Gastroesophageal sphincter (tissue), 4 donors: Measurements from ENCODE around the gene NXPE3. TPM values are rescaled to one million over a fixed set of nuclear protein-coding genes. Genes with fewer than 3 reads are reported as not detected.

ENCODE experiments used
- ATAC-seq: fragments of 150-250 bp; one replicate; pipeline ENCODE4 v1.9.1; 2016; ENCODE audit warnings: mild to moderate bottlenecking, moderate library complexity
- H3K27ac ChIP-seq, 4 donors: fragments of 200-600 bp; sonication (generic) in 3 of 4; 1 replicate in 3 of 4; 2 replicates in 1 of 4; pipeline ENCODE4 v1.5.1; 2016 to 2019
- H3K27me3 ChIP-seq: fragments of 200-600 bp; sonication (generic); one replicate; pipeline ENCODE4 v1.5.1; 2019
- H3K36me3 ChIP-seq, 2 donors: fragments of 200-600 bp; sonication (generic); one replicate each; pipeline ENCODE4 v1.5.1; 2019; ENCODE audit warnings: control low read depth in 1 of 2
- H3K4me1 ChIP-seq, 3 donors: fragments of 200-600 bp; sonication (generic); 1 replicate in 2 of 3; 2 replicates in 1 of 3; pipeline ENCODE4 v1.5.1; 2016 to 2019; ENCODE audit warnings: control low read depth in 2 of 3
- H3K4me3 ChIP-seq, 2 donors: fragments of 200-600 bp; sonication (generic); one replicate each; pipeline ENCODE4 v1.5.1; 2019; ENCODE audit warnings: mild to moderate bottlenecking in 1 of 2, moderate library complexity in 1 of 2
- H3K9me3 ChIP-seq, 3 donors: fragments of 200-600 bp; sonication (generic); one replicate each; pipeline ENCODE4 v1.5.1; 2017 to 2019; ENCODE audit warnings: control low read depth in 2 of 3
- EP300 ChIP-seq: sonication (generic); formaldehyde crosslinking; IDR thresholded peaks from one replicate; pipeline ENCODE4 v1.6.1; 2017; ENCODE audit warnings: antibody characterized with exemption, mild to moderate bottlenecking
- POLR2A ChIP-seq, 2 donors: fragments of 450-650 bp; IDR thresholded peaks; one replicate each; pipeline ENCODE4 v1.6.1; 2017; ENCODE audit warnings: antibody characterized with exemption in 2 of 2, mild to moderate bottlenecking in 2 of 2, moderate library complexity in 1 of 2
- POLR2AphosphoS5 ChIP-seq: sonication (generic); formaldehyde crosslinking; IDR thresholded peaks from one replicate; pipeline ENCODE4 v1.6.1; 2017; ENCODE audit warnings: antibody characterized with exemption
- WGBS, 2 donors: methylation state at CpG; one replicate each; pipeline ENCODE4 v1.1.5; 2018; ENCODE audit warnings: low coverage in 1 of 2; 5-methylcytosine and 5-hydroxymethylcytosine counted together
- total RNA-seq, 4 donors: library from RNA; depleted of rRNA; stranded (reverse); fragments of >200 nt; gene quantifications; one replicate each; pipeline ENCODE4 v1.1.0, GENCODE V29; 2016
- TF ChIP-seq, protein P1 (sequence below), 4 experiments: fragments of 200-600 bp in 2 of 4; fragments of 450-650 bp in 2 of 4; sonication (generic) in 1 of 4; IDR thresholded peaks; one replicate each; pipeline ENCODE4 v1.5.1; 2017 to 2019; ENCODE audit warnings: antibody characterized with exemption in 4 of 4, mild to moderate bottlenecking in 2 of 4, moderate library complexity in 2 of 4

The NXPE3 gene
- total RNA-seq, 4 donors from 2014 or later: 12.5 to 32.8 (median 18.9) TPM

DNA sequence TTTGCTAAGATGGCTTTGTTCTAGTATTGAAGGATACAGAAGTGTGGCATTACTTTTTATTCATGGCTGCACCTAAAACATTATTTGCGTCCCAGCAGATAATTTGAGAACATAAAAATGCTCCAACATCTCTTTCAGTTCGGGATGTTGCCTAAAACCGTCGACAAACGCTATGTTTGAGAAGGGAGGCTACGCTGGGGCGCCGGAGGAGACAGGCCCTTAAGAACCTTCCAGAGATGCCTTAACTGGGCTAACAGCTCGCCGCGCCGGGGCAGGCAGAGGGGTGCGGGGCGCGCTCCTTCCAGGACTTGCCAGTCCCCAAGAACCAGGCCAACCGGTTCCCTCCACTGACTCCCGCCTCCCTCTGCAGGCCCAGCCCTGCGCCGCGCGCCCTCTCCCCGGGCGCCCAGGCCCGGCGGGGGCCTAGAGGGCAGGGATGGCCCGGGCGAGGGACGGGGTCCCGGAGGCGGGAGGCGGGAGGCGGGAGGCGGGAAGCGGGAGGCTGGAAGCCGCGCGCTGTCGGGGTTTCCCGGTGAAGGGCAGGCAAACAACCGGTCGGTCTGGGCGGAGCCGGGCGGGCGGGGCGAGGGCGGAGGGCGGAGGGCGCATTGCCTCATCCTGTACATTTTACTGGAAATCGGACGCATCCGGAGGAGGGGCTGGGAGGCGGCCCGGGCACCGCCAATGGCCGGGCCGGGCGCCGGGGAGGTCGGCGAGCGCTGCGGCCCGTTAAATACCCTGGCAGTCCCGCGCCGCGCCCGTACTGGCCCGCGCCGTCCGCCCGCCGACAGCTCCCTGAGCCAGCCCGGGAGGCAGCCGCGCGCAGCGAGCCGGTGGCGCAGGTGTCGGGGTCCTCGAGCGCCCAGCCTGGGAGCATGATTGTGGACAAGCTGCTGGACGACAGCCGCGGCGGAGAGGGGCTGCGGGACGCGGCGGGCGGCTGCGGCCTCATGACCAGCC is 70.0 kb downstream of the NXPE3 start, which contains the start of gene NFKBIZ:
Gene NFKBIZ (plus strand): TSS at position 761 of the 960 bp plus-strand sequence. CDS start 115 bp downstream, at position 876.
- Histone ChIP-seq H3K4me1 (peaks cover 11 to 42% (median 15%) of the 10 kb centered on the region in 3 donors), H3K27me3 (no peaks in the 10 kb centered on the region), H3K4me3 (peak within 1 kb of the TSS; percentile 64 to 87), H3K27ac (peak within 1 kb of the TSS; percentile 96 to 100 (median 98)), H3K36me3 (peaks cover 11 to 24% of the 10 kb centered on the region in 2 donors), H3K9me3 (no peaks in the 10 kb centered on the region)
- TF ChIP-seq, protein P1, sequence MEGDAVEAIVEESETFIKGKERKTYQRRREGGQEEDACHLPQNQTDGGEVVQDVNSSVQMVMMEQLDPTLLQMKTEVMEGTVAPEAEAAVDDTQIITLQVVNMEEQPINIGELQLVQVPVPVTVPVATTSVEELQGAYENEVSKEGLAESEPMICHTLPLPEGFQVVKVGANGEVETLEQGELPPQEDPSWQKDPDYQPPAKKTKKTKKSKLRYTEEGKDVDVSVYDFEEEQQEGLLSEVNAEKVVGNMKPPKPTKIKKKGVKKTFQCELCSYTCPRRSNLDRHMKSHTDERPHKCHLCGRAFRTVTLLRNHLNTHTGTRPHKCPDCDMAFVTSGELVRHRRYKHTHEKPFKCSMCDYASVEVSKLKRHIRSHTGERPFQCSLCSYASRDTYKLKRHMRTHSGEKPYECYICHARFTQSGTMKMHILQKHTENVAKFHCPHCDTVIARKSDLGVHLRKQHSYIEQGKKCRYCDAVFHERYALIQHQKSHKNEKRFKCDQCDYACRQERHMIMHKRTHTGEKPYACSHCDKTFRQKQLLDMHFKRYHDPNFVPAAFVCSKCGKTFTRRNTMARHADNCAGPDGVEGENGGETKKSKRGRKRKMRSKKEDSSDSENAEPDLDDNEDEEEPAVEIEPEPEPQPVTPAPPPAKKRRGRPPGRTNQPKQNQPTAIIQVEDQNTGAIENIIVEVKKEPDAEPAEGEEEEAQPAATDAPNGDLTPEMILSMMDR (IDR thresholded peaks at IDR 0.05): peak in 3 of 4 experiments; percentile 8 to 25 (median 22)
- TF ChIP-seq POLR2A (IDR thresholded peaks at IDR 0.05): peak; percentile 99
- TF ChIP-seq POLR2AphosphoS5: peak; percentile 97
- no peak for TF ChIP-seq EP300
- WGBS, 2 donors: 0 to 13% methylated on average over 2 of the region's 95 CpGs
- ATAC-seq: peak; percentile 96

DNA sequence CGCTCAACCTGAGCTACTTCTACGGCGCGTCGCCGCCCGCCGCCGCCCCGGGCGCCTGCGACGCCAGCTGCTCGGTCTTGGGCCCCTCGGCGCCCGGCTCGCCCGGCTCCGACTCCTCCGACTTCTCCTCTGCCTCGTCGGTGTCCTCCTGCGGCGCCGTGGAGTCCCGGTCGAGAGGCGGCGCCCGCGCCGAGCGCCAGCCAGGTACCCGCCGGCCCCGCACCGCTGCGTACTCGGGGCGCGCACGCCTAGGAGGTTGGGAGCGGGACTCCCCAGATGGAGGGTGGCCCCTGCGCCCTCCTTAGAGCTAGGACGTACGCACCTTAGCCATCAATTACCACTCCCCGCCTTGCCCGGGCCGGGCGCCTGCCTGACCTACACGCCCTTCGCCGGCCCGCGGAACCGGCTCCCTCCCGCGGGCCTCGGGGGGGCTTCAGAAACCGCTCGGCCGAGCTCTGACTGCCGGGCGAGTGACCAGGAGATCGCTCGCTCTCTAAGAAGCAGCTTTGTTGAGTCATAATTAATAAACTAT is 70.8 kb downstream of the NXPE3 start:
- peak overlapping the region; percentile 96 to 100 (median 98) for H3K27ac ChIP-seq
- peaks cover 16 to 32% of the 10 kb centered on the region in 2 donors for H3K36me3 ChIP-seq
- H3K9me3 ChIP-seq: no peaks in the 10 kb centered on the region
- peak overlapping the region; percentile 64 to 87 for H3K4me3 ChIP-seq
- no peak for TF ChIP-seq EP300
- peak in 1 of 2 donors; percentile 75 for TF ChIP-seq POLR2A (IDR thresholded peaks at IDR 0.05)
- TF ChIP-seq, protein P1 (IDR thresholded peaks at IDR 0.05): peak in 3 of 4 experiments; percentile 2 to 34 (median 5)
- TF ChIP-seq POLR2AphosphoS5: peak; percentile 39
- peaks cover 11 to 49% (median 15%) of the 10 kb centered on the region in 3 donors for H3K4me1 ChIP-seq
- WGBS, 2 donors: 0% methylated on average over 1 of the region's 67 CpGs; no CpG with 5 or more reads in 1 of the 2 donors
- ATAC-seq: peak; percentile 14
- no peaks in the 10 kb centered on the region for H3K27me3 ChIP-seq

DNA sequence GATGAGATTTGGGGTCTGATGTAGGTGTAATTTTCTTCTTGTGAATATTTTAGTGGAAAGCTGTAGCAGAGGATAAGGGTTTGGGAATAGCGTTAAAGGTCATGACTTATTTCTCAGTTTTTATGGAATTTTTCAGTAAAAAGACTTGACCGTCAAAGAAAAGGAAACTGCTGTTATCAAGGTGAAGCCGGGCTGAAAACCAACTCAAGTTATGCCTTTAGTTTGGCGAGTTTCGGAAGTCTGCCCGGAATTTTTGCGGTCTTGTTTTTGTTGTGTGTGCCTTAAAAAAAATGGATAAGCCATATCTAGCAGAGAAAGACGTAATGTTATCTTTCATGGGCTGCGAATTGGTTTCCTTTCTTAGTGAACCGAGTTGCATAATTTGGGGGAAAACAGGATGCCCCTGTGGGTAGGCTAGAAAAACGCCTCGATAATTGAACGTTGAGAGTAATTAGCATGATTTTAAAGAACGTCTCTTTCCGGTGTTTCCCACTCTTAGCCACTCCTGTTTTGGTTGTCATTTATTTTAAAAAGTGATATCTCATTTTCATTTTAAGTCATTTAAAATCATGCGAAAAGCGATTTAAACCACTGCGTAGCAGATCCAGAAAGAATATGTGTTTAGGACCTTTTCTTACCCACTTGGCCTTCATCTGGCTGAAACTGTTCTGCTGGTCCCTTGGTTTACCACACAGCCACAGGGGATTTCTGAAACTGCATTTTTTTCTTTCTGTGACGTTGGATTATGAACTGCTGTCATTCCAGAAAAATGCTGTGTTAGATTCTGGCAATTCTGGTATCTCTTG is 71.4 kb downstream of the NXPE3 start:
- peak overlapping the region; percentile 96 to 100 (median 98) for H3K27ac ChIP-seq
- TF ChIP-seq POLR2A (IDR thresholded peaks at IDR 0.05) (peak in 1 of 2 donors; percentile 32), POLR2AphosphoS5 (peak; percentile 25), EP300 (no peak)
- TF ChIP-seq, protein P1 (IDR thresholded peaks at IDR 0.05): no peak
- no peak for ATAC-seq
- WGBS, 2 donors: 2 to 3% methylated on average over 19 of the region's 19 CpGs
- H3K9me3 ChIP-seq: no peaks in the 10 kb centered on the region
- peaks cover 18 to 38% of the 10 kb centered on the region in 2 donors for H3K36me3 ChIP-seq
- peak overlapping the region; percentile 64 to 87 for H3K4me3 ChIP-seq
- no peaks in the 10 kb centered on the region for H3K27me3 ChIP-seq
- peaks cover 11 to 56% (median 15%) of the 10 kb centered on the region in 3 donors for H3K4me1 ChIP-seq

DNA sequence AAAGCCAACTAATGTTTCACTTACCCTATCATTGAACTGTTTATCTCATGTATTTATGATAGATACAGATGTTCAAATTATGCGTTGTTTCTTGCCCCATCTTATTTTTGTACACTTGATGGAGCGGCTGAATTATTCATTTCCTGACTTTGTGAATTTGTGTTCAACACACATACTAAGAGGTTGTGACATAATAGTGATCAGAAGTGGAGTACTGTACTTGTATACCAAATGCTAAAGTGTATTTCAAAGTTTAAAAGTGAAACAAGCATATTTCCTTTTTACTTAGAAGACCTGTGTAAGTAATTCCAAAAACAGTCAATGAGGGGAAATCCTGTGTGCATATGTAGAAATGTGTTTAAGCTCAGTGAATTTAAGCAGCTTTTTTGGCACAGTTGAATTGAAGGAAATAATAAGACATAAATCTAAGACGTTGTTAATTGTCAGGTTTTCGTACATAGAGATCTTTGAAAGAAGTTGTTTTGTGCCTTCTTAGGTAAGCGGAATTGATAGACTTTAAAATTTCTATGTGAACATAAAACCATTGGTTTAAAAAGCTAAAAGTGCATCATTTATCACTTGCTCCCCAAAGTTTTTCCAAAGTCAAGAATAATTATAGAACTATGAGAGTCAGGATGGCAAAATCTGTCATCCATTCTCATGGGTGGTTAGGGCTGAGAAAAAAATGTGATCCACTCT is 72.2 kb downstream of the NXPE3 start:
- no peaks in the 10 kb centered on the region for H3K9me3 ChIP-seq
- H3K27me3 ChIP-seq: no peaks in the 10 kb centered on the region
- TF ChIP-seq EP300 (no peak), POLR2AphosphoS5 (peak; percentile 2)
- peaks cover 20 to 46% of the 10 kb centered on the region in 2 donors for H3K36me3 ChIP-seq
- peak overlapping the region; percentile 96 to 100 (median 98) for H3K27ac ChIP-seq
- peaks cover 11 to 64% (median 15%) of the 10 kb centered on the region in 3 donors for H3K4me1 ChIP-seq
- 22 to 27% methylated on average over 5 of the region's 5 CpGs for WGBS, 2 donors
- ATAC-seq: no peak
- H3K4me3 ChIP-seq: peak overlapping the region; percentile 64 to 87
